IMR-90 (cell line): ENCODE measurements around the gene ZNHIT6. TPM values are rescaled to one million over a fixed set of nuclear protein-coding genes. Genes with fewer than 3 reads are reported as not detected.
A peak's percentile ranks its signal among the peaks of the same experiment; 100 is the strongest.

Experiments used
- ATAC-seq: fragments of 200-7000 bp; cut with Tn5 transposase; 2 replicates; pipeline ENCODE4 v1.9.1; 2020; ENCODE audit warnings: low read depth, mild to moderate bottlenecking, moderate library complexity
- BruUV-seq: library from RNA; stranded (reverse); fragments of 400-500 nt; replicated peaks from 2 replicates; lab custom pipeline; 2021; lab: Mats Ljungman, UMichigan
- CTCF ChIA-PET: fragments of 300-600 bp; formaldehyde crosslinking; extraction: SDS; loops from one replicate; lab custom pipeline; 2021; ENCODE audit warnings: antibody characterized with exemption; lab: Yijun Ruan, JAX
- POLR2A ChIA-PET: fragments of 300-600 bp; sonication (Branson Sonifier 250); formaldehyde crosslinking; loops from one replicate; lab custom pipeline; 2022; ENCODE audit warnings: antibody characterized with exemption; ENCODE audit not compliant: unreplicated experiment; lab: Charles Lee
- DNase-seq: peaks from one replicate; pipeline ENCODE4 v3.0.0; 2013
- H2AFZ ChIP-seq: replicated peaks from 2 replicates; pipeline ENCODE3; 2013; ENCODE audit warnings: low read length, mild to moderate bottlenecking; ENCODE audit not compliant: poor library complexity
- H2AK5ac ChIP-seq: 2 replicates; pipeline ENCODE4 v1.6.1; 2013; ENCODE audit warnings: low read depth, low read length, inconsistent platforms
- H2AK9ac ChIP-seq: replicated peaks from 2 replicates; pipeline ENCODE3; 2013; ENCODE audit warnings: mild to moderate bottlenecking, low read depth, low read length, moderate library complexity; ENCODE audit not compliant: poor library complexity
- H2BK120ac ChIP-seq: 2 replicates; pipeline ENCODE4 v1.6.1; 2013; ENCODE audit warnings: low read depth, low read length, inconsistent platforms
- H2BK15ac ChIP-seq: 3 replicates; pipeline ENCODE4 v1.6.1; 2013; ENCODE audit warnings: low read depth, low read length, inconsistent platforms
- H2BK20ac ChIP-seq: 2 replicates; pipeline ENCODE4 v1.6.1; 2013; ENCODE audit warnings: low read depth, mild to moderate bottlenecking, inconsistent platforms, low read length, moderate library complexity
- H2BK5ac ChIP-seq: 2 replicates; pipeline ENCODE4 v1.6.1; 2013; ENCODE audit warnings: mild to moderate bottlenecking, low read depth, low read length, inconsistent platforms; ENCODE audit not compliant: poor library complexity, severe bottlenecking
- H3K14ac ChIP-seq: replicated peaks from 2 replicates; pipeline ENCODE4 v1.6.1; 2013; ENCODE audit warnings: low read depth, low read length, inconsistent platforms
- H3K18ac ChIP-seq: 2 replicates; pipeline ENCODE4 v1.6.1; 2013; ENCODE audit warnings: low read depth, low read length, control low read depth
- H3K23ac ChIP-seq: 2 replicates; pipeline ENCODE4 v1.6.1; 2013; ENCODE audit warnings: low read depth, low read length, inconsistent platforms
- H3K27ac ChIP-seq: 2 replicates; pipeline ENCODE4 v1.5.1; 2013; ENCODE audit warnings: mild to moderate bottlenecking, control low read depth, low read length; ENCODE audit not compliant: insufficient read depth
- H3K27me3 ChIP-seq: 2 replicates; pipeline ENCODE4 v1.6.1; 2013; ENCODE audit warnings: low read length; ENCODE audit not compliant: control insufficient read depth, insufficient read depth
- H3K36me3 ChIP-seq: 2 replicates; pipeline ENCODE4 v1.6.1; 2013; ENCODE audit warnings: low read length, mixed read lengths; ENCODE audit not compliant: control insufficient read depth, insufficient read depth
- H3K4ac ChIP-seq: 2 replicates; pipeline ENCODE4 v1.6.1; 2013; ENCODE audit warnings: low read depth, low read length, inconsistent platforms
- H3K4me1 ChIP-seq: 2 replicates; pipeline ENCODE4 v1.6.1; 2013; ENCODE audit warnings: low read length, mixed read lengths; ENCODE audit not compliant: control insufficient read depth, insufficient read depth
- H3K4me2 ChIP-seq: 2 replicates; pipeline ENCODE4 v1.6.1; 2013; ENCODE audit warnings: low read depth, mild to moderate bottlenecking, control low read depth, low read length, moderate library complexity
- H3K4me3 ChIP-seq: 2 replicates; pipeline ENCODE4 v1.5.1; 2013; ENCODE audit warnings: low read depth, mild to moderate bottlenecking, control low read depth, low read length, moderate library complexity; ENCODE audit not compliant: insufficient read depth
- H3K56ac ChIP-seq: 2 replicates; pipeline ENCODE4 v1.6.1; 2013; ENCODE audit warnings: low read length, inconsistent platforms; ENCODE audit not compliant: insufficient read depth; ENCODE audit errors: extremely low read depth
- H3K79me1 ChIP-seq, 2 experiments: 2 replicates each; pipeline ENCODE4 v1.6.1; 2013; ENCODE audit warnings: low read length in 2 of 2, inconsistent platforms in 1 of 2, low read depth in 1 of 2
- H3K9ac ChIP-seq: 2 replicates; pipeline ENCODE4 v1.6.1; 2013; ENCODE audit warnings: low read depth, low read length, control low read depth
- H3K9me1 ChIP-seq: 2 replicates; pipeline ENCODE4 v1.6.1; 2013; ENCODE audit warnings: low read length, inconsistent platforms; ENCODE audit not compliant: insufficient read depth
- H3K9me3 ChIP-seq: 2 replicates; pipeline ENCODE4 v1.6.1; 2013; ENCODE audit warnings: low read length; ENCODE audit not compliant: control insufficient read depth, insufficient read depth
- H4K20me1 ChIP-seq: 2 replicates; pipeline ENCODE4 v1.6.1; 2013; ENCODE audit warnings: low read length, inconsistent platforms; ENCODE audit not compliant: insufficient read depth
- H4K5ac ChIP-seq: 2 replicates; pipeline ENCODE4 v1.6.1; 2013; ENCODE audit warnings: mild to moderate bottlenecking, low read depth, low read length, control low read depth
- H4K8ac ChIP-seq, 2 experiments: 2 replicates each; pipeline ENCODE4 v1.6.1; 2013; ENCODE audit warnings: low read depth in 2 of 2, low read length in 2 of 2, control low read depth in 1 of 2, inconsistent platforms in 1 of 2
- H4K91ac ChIP-seq: 2 replicates; pipeline ENCODE4 v1.6.1; 2013; ENCODE audit warnings: low read depth, low read length, inconsistent platforms; ENCODE audit not compliant: insufficient read depth
- FOS ChIP-seq: fragments of 150-350 bp; IDR thresholded peaks from 2 replicates; pipeline ENCODE4 v1.6.1; 2016; ENCODE audit warnings: low read depth, low read length
- MAZ ChIP-seq: IDR thresholded peaks from 2 replicates; pipeline ENCODE4 v1.6.1; 2012; ENCODE audit warnings: low read depth, mild to moderate bottlenecking, low read length, improper control_type of control experiment, moderate library complexity, borderline replicate concordance
- POLR2A ChIP-seq: IDR thresholded peaks from 2 replicates; pipeline ENCODE4 v1.6.1; 2012; ENCODE audit warnings: mild to moderate bottlenecking, low read depth, low read length
- RCOR1 ChIP-seq: IDR thresholded peaks from 2 replicates; pipeline ENCODE4 v1.6.1; 2012; ENCODE audit warnings: mild to moderate bottlenecking, low read length, improper control_type of control experiment; ENCODE audit not compliant: insufficient replicate concordance
- SMC3 ChIP-seq: fragments of 150-350 bp; IDR thresholded peaks from 2 replicates; pipeline ENCODE4 v1.6.1; 2016; ENCODE audit warnings: low read depth, mild to moderate bottlenecking, antibody characterized with exemption, low read length, moderate library complexity
- WGBS, 2 experiments: methylation state at CpG; one replicate each; pipeline versions ENCODE4 v1.1.5 to v1.1.7; 2013; ENCODE audit warnings: missing lambda C conversion rate in 2 of 2; ENCODE audit not compliant: insufficient read length in 1 of 2; ENCODE audit errors: extremely low coverage in 2 of 2; 5-methylcytosine and 5-hydroxymethylcytosine counted together
- dilution Hi-C: fragments of 300-500 bp; cut with HindIII; formaldehyde crosslinking; loops from one replicate; pipeline ENCODE4 v1.14.3; 2018; ENCODE audit warnings: low sequenced_read_pairs; ENCODE audit not compliant: unreplicated experiment
- in situ Hi-C: fragments of 300-500 bp; cut with MboI; formaldehyde crosslinking; loops from 3 replicates; pipeline ENCODE4 v1.14.3; 2019; ENCODE audit warnings: low sequenced_read_pairs, inconsistent platforms, mixed read lengths
- intact Hi-C: fragments of 100-400 bp; cut with micrococcal nuclease; formaldehyde crosslinking; loops from 2 replicates; pipeline ENCODE4 v1.10.0; 2022
- polyA plus RNA-seq, 3 experiments: library from polyadenylated mRNA; depleted of rRNA; stranded (reverse); fragments of >200 nt; gene quantifications; 2 replicates each; pipeline ENCODE4 v1.2.3, GENCODE V29; 2012; ENCODE audit warnings: low replicate concordance in 1 of 3
- total RNA-seq: library from RNA; depleted of rRNA; stranded (reverse); fragments of >200 nt; gene quantifications from 2 replicates; pipeline ENCODE4 v1.2.3, GENCODE V29; 2012
- TF ChIP-seq, protein P1 (sequence below): fragments of 150-350 bp; IDR thresholded peaks from 2 replicates; pipeline ENCODE4 v1.6.1; 2016; ENCODE audit warnings: low read depth, mild to moderate bottlenecking, low read length, moderate library complexity, borderline replicate concordance

Gene ZNHIT6
- total and polyA plus RNA-seq, 2 of the 4 experiments (the other 2 are of a cell fraction) = 9.0 to 13.7 TPM

GRCh38 chr1:85707267-85707989, 805 bp downstream of the ZNHIT6 start:
- Histone ChIP-seq H2BK120ac (peak overlapping the region; percentile 42), H3K56ac (peak overlapping the region; percentile 93), H2AFZ (peak overlapping the region; percentile 99), H3K4ac (peak overlapping the region; percentile 94), H3K18ac (peak overlapping the region; percentile 84), H4K20me1 (no peaks in the 10 kb centered on the region), H4K91ac (peak overlapping the region; percentile 74; the same call in 1 of the 2 replicates), H3K9me3 (no peaks in the 10 kb centered on the region), H3K23ac (peak overlapping the region; percentile 90), H2BK20ac (no peak overlapping the region; the same call in 1 of the 2 replicates), H4K8ac (peak overlapping the region; percentile 87 to 98), H3K27me3 (no peaks in the 10 kb centered on the region), H3K9ac (peak overlapping the region; percentile 73), H3K4me1 (peaks cover 3% of the 10 kb centered on the region; the same call in 1 of the 2 replicates), H2AK5ac (peak overlapping the region; percentile 84), H2BK5ac (peak overlapping the region; percentile 76), H3K79me1 (peaks cover 23 to 39% of the 10 kb centered on the region in 2 experiments), H3K14ac (peak overlapping the region; percentile 91), H3K4me2 (peak overlapping the region; percentile 87), H3K9me1 (no peaks in the 10 kb centered on the region), H3K4me3 (peak overlapping the region; percentile 90), H4K5ac (peak overlapping the region; percentile 95), H3K27ac (peak overlapping the region; percentile 73), H3K36me3 (peaks cover 5% of the 10 kb centered on the region; the same call in 1 of the 2 replicates), H2AK9ac (peak overlapping the region; percentile 93), H2BK15ac (peak overlapping the region; percentile 20)
- no peak for TF ChIP-seq FOS
- TF ChIP-seq SMC3 = no peak
- no peak for TF ChIP-seq MAZ
- TF ChIP-seq RCOR1 = no peak
- TF ChIP-seq POLR2A = no peak
- TF ChIP-seq, protein P1, sequence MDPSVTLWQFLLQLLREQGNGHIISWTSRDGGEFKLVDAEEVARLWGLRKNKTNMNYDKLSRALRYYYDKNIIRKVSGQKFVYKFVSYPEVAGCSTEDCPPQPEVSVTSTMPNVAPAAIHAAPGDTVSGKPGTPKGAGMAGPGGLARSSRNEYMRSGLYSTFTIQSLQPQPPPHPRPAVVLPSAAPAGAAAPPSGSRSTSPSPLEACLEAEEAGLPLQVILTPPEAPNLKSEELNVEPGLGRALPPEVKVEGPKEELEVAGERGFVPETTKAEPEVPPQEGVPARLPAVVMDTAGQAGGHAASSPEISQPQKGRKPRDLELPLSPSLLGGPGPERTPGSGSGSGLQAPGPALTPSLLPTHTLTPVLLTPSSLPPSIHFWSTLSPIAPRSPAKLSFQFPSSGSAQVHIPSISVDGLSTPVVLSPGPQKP = no peak
- no peak for DNase-seq
- ChIA-PET POLR2A (no interaction called here), CTCF (interaction anchor here (0.5 to 0.9 kb wide), 2 partner anchors 7 to 648 kb away, joined by 3 to 5 read pairs; no protein-coding TSS in a partner anchor)
- in situ Hi-C loops (loop anchor here (25.0 kb wide), 2 partner anchors 180 to 1005 kb away; partner anchors contain the start of gene SH3GLB1), dilution Hi-C loops (no loop called here), intact Hi-C loops (loop anchor here (5.0 to 10.0 kb wide), 4 partner anchors 310 to 647 kb away; partner anchors contain the start of gene COL24A1)
- 6% methylated on average over 12 of the region's 13 CpGs; no CpG with 5 or more reads in 1 of the 2 experiments for WGBS, 2 experiments
- no TSS peak for BruUV-seq
- no peak for ATAC-seq
